Measurements from ENCODE around the gene ERC2.

Gene ERC2

DNA sequence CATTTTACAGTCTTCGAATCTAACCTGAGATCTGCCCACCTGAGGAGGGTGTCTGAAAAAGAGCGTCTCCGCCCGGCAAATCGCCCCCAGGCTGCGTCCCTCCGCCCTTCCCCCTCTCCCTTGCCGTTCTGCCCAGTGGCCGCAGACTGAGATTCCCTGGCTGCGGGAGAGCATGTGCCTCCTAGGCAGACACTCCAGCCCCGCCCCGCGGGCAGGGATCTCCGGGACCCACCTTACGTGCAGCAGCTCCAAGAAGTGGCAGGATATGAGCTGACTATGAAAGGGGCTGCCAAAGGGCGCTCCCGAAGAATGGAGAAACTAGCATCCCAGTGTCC is 978.5 kb downstream of the ERC2 start (continued):
- TF ChIP-seq ZNF558 (tag by site-specific recombination; IDR thresholded peaks at IDR 0.05) (no peak), ZNF510 (tag by site-specific recombination; IDR thresholded peaks at IDR 0.05; ENCODE audit: insufficient replicate concordance) (no peak), TSHZ1 (tag by site-specific recombination; IDR thresholded peaks at IDR 0.05; ENCODE audit: borderline replicate concordance) (no peak), ZNF121 (tag by site-specific recombination; IDR thresholded peaks at IDR 0.05) (no peak), ZBTB11 (tag by site-specific recombination; conservative IDR thresholded peaks at IDR 0.05; ENCODE audit: low read depth) (no peak), ZNF23 (tag by site-specific recombination; IDR thresholded peaks at IDR 0.05; ENCODE audit: borderline replicate concordance) (no peak), SALL2 (tag by site-specific recombination; IDR thresholded peaks at IDR 0.05; ENCODE audit: borderline replicate concordance) (no peak), ZNF473 (tag by site-specific recombination; IDR thresholded peaks at IDR 0.05) (no peak), GLIS2 (tag by site-specific recombination; IDR thresholded peaks at IDR 0.05) (peak; percentile 52), ZNF707 (tag by site-specific recombination; IDR thresholded peaks at IDR 0.05) (no peak), TCF7L2 (IDR thresholded peaks at IDR 0.05; ENCODE audit: borderline replicate concordance, low read depth, low read length) (no peak), ZNF19 (tag by site-specific recombination; IDR thresholded peaks at IDR 0.05; ENCODE audit: low read depth) (no peak), MYNN (tag by site-specific recombination; IDR thresholded peaks at IDR 0.05; ENCODE audit: borderline replicate concordance) (no peak), ZNF692 (tag by site-specific recombination; IDR thresholded peaks at IDR 0.05) (peak; percentile 97), ZNF660 (tag by site-specific recombination; IDR thresholded peaks at IDR 0.05) (no peak), GLIS1 (tag by site-specific recombination; IDR thresholded peaks at IDR 0.05) (peak; percentile 92), OVOL3 (tag by site-specific recombination; IDR thresholded peaks at IDR 0.05) (no peak), SP3 (tag by site-specific recombination; IDR thresholded peaks at IDR 0.05) (peak; percentile 24; the same call in 1 of the 2 replicates), HOXC10 (CRISPR knock-in tag; IDR thresholded peaks at IDR 0.05) (no peak), ZNF24 (tag by site-specific recombination; IDR thresholded peaks at IDR 0.05) (no peak), ZNF610 (tag by site-specific recombination; IDR thresholded peaks at IDR 0.05; ENCODE audit: borderline replicate concordance) (no peak), ZBTB48 (tag by site-specific recombination; IDR thresholded peaks at IDR 0.05) (peak; percentile 66; the same call in 1 of the 2 replicates)
- TF ChIP-seq, protein P1, sequence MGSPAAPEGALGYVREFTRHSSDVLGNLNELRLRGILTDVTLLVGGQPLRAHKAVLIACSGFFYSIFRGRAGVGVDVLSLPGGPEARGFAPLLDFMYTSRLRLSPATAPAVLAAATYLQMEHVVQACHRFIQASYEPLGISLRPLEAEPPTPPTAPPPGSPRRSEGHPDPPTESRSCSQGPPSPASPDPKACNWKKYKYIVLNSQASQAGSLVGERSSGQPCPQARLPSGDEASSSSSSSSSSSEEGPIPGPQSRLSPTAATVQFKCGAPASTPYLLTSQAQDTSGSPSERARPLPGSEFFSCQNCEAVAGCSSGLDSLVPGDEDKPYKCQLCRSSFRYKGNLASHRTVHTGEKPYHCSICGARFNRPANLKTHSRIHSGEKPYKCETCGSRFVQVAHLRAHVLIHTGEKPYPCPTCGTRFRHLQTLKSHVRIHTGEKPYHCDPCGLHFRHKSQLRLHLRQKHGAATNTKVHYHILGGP (tag by site-specific recombination; IDR thresholded peaks at IDR 0.05): no peak
- TF ChIP-seq, protein P2, sequence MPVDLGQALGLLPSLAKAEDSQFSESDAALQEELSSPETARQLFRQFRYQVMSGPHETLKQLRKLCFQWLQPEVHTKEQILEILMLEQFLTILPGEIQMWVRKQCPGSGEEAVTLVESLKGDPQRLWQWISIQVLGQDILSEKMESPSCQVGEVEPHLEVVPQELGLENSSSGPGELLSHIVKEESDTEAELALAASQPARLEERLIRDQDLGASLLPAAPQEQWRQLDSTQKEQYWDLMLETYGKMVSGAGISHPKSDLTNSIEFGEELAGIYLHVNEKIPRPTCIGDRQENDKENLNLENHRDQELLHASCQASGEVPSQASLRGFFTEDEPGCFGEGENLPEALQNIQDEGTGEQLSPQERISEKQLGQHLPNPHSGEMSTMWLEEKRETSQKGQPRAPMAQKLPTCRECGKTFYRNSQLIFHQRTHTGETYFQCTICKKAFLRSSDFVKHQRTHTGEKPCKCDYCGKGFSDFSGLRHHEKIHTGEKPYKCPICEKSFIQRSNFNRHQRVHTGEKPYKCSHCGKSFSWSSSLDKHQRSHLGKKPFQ (tag by site-specific recombination; IDR thresholded peaks at IDR 0.05): no peak

Measured in HEK293 (cell line).